ENCODE results near the gene ACSL1.

DNA sequence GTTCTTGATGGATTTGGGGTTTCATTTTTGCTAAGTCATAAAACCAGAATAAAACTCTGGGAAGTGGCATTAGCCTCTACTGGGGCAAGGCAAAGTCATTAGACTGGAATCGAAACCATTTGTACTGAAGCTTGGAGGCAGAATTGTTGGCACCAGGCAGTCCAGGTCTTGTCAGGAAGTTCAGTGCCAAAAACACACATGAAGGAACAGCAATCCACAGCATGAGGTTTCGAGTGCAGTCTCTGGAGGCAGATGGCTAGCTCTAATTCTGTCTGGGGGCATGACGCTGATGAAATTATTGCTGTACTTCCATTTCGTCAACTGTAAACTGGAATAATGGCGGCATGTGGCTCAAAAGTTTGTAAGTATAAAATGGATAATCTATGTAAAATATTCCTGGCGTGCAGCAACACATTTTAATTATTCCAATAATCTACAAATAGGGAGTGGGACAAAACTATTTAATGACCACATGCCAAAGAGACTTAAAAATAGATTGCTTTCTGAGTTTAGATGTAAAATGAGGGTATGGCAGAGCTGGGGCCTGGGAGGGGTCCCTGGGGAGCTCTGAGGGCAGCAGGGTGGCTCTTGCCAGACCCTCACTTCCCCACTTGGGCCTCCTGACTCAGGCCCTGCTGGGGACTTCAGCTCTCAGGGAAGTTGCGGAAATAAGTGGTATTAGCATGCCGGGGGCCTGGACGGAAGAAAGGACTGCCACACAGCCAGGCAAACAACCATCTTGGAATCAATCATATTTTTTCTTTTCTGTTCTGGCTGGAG is 73.1 kb downstream of the ACSL1 start:
- TF ChIP-seq GATA3 (IDR thresholded peaks at IDR 0.05; ENCODE audit: low read depth, low read length): no peak
- no peak for TF ChIP-seq GATA2 (IDR thresholded peaks at IDR 0.05; ENCODE audit: low read depth, low read length)
